Neutrophil (primary cell): Measurements from ENCODE around the gene DUS1L.

Experiments
- H3K27ac ChIP-seq: fragments of 200-600 bp; sonication (generic); 2 replicates; pipeline ENCODE4 v1.5.1; 2016; ENCODE audit warnings: mild to moderate bottlenecking, moderate library complexity
- H3K27me3 ChIP-seq: fragments of 200-600 bp; sonication (generic); 2 replicates; pipeline ENCODE4 v1.6.0; 2016; ENCODE audit warnings: mild to moderate bottlenecking
- H3K36me3 ChIP-seq: fragments of 200-600 bp; sonication (generic); 2 replicates; pipeline ENCODE4 v1.5.1; 2017
- H3K4me1 ChIP-seq, 2 experiments: fragments of 200-600 bp in 1 of 2; sonication (generic) in 1 of 2; 1 replicate in 1 of 2; 2 replicates in 1 of 2; pipeline versions ENCODE4 v1.5.1 to v1.6.1; 2013 to 2016; ENCODE audit warnings: low read depth in 1 of 2, low read length in 1 of 2, mild to moderate bottlenecking in 1 of 2, moderate library complexity in 1 of 2; ENCODE audit not compliant: control insufficient read depth in 1 of 2, insufficient read depth in 1 of 2
- H3K4me3 ChIP-seq, 2 experiments: fragments of 200-600 bp in 1 of 2; sonication (generic) in 1 of 2; 1 replicate in 1 of 2; 2 replicates in 1 of 2; pipeline ENCODE4 v1.5.1; 2013 to 2016; ENCODE audit warnings: low read depth in 1 of 2, low read length in 1 of 2, mild to moderate bottlenecking in 1 of 2, moderate library complexity in 1 of 2
- H3K9me3 ChIP-seq: fragments of 200-600 bp; sonication (generic); 2 replicates; pipeline ENCODE4 v1.5.1; 2016
- TF ChIP-seq, protein P1 (sequence below): fragments of 200-600 bp; sonication (generic); IDR thresholded peaks from 2 replicates; pipeline ENCODE4 v1.5.1; 2016; ENCODE audit warnings: antibody characterized with exemption

DUS1L gene

DNA sequence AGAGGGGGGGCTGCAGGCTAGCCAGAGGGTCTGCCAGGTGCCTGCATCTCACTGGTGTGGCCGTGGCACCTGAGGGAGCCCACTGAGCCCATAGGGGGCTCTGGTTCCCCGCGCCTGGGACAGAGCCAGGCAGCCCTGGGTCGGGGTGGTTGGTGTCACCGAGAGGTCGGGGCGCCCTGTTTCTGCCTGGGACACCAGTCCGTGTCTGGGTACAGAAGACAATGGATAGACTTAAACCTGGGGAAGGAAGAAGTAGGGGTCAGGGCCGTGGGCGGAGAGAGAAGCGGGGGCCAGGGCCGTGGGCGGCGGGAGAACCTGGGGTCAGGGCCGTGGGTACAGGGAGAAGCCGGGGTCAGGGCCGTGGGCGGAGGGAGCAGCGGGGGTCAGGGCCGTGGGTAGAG is 17.0 kb downstream of the DUS1L start:
- TF ChIP-seq, protein P1, sequence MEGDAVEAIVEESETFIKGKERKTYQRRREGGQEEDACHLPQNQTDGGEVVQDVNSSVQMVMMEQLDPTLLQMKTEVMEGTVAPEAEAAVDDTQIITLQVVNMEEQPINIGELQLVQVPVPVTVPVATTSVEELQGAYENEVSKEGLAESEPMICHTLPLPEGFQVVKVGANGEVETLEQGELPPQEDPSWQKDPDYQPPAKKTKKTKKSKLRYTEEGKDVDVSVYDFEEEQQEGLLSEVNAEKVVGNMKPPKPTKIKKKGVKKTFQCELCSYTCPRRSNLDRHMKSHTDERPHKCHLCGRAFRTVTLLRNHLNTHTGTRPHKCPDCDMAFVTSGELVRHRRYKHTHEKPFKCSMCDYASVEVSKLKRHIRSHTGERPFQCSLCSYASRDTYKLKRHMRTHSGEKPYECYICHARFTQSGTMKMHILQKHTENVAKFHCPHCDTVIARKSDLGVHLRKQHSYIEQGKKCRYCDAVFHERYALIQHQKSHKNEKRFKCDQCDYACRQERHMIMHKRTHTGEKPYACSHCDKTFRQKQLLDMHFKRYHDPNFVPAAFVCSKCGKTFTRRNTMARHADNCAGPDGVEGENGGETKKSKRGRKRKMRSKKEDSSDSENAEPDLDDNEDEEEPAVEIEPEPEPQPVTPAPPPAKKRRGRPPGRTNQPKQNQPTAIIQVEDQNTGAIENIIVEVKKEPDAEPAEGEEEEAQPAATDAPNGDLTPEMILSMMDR = no peak
- no peaks in the 10 kb centered on the region for H3K27me3 ChIP-seq
- H3K9me3 ChIP-seq = no peaks in the 10 kb centered on the region
- H3K27ac ChIP-seq = no peak overlapping the region
- H3K4me1 ChIP-seq = peaks cover 15 to 21% of the 10 kb centered on the region in 2 experiments
- H3K36me3 ChIP-seq = peaks cover 34% of the 10 kb centered on the region
- no peak overlapping the region for H3K4me3 ChIP-seq

DNA sequence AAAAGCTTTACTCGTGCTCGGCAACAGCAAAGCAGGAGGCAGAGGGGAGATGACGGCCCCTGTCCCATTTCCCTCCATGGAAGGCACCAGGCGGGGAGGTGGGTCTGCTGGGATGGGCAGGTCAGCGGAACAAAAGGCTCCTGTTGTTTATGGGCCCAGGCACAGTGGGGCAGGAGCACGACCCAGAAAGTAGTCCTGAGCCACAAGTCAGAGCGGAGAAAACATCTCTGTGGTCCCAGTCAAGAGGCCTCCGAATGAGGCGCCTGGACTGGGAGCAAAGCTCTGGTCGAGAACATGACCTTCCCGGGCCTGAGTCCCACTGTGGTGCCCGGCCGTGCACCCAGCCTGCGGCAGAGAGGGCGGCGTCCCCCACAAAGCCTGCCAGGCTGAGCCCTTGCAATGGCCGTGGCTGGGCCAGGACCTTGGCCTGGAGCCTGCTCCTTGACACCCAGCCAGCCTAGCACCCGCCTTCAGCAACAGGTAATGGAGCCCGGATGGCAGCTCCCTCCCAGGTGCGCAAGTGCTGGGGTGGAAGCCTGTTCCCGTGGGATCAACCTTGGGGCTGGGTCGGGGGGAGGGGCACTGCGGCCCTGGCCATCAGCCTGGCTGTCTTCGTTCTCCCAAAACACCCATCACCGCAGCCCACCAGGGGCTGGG is 17.6 kb downstream of the DUS1L start:
- H3K4me1 ChIP-seq = peaks cover 15 to 19% of the 10 kb centered on the region in 2 experiments
- no peak overlapping the region for H3K27ac ChIP-seq
- TF ChIP-seq, protein P1 = no peak
- H3K36me3 ChIP-seq = peaks cover 34% of the 10 kb centered on the region
- H3K9me3 ChIP-seq = no peaks in the 10 kb centered on the region
- no peaks in the 10 kb centered on the region for H3K27me3 ChIP-seq
- no peak overlapping the region for H3K4me3 ChIP-seq

DNA sequence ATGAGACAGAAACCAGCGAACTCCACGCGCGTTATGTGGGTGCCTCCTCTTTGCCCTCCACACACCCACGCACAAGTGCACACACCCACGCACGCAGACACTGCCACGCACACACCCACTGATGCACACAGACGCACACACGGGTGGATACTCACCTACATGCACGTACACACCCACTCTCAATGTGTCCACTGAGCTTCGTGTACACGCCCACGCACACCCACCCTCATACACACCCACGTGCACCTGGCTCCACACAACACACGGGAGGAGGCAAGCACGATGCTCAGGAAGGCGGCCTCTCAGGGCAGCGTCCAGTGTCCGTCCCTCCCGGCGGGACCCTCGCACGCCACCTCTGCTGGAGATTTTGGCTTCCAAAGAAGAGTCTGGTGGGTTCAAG is 18.2 kb downstream of the DUS1L start:
- H3K4me3 ChIP-seq = no peak overlapping the region
- peaks cover 34% of the 10 kb centered on the region for H3K36me3 ChIP-seq
- H3K4me1 ChIP-seq = peaks cover 10 to 12% of the 10 kb centered on the region in 2 experiments
- H3K27ac ChIP-seq = no peak overlapping the region
- H3K9me3 ChIP-seq = no peaks in the 10 kb centered on the region
- H3K27me3 ChIP-seq = no peaks in the 10 kb centered on the region
- TF ChIP-seq, protein P1 = no peak

DNA sequence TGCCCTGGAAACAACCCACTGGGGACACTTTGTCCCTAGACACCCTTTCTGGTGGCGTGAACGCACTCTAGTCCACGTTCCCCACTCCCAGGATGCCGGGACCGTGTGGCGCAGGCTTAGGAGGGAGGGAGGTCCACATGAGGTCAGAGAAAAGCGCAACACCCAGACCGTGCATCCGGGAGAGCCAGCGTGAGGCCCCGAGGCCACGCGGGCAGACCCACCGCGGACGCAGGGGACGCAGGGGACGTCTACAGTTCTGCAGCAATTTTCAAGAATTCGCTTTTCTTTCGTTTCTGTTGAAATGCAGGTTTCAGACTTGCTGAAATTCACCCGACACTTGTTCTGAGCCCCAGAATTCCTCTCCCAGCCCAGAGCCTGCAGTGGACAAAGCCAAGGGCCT is 18.7 kb downstream of the DUS1L start:
- Histone ChIP-seq H3K9me3 (no peaks in the 10 kb centered on the region), H3K27ac (no peak overlapping the region), H3K4me3 (no peak overlapping the region), H3K4me1 (peaks cover 6 to 8% of the 10 kb centered on the region in 2 experiments), H3K27me3 (no peaks in the 10 kb centered on the region), H3K36me3 (peaks cover 34% of the 10 kb centered on the region)
- TF ChIP-seq, protein P1 = no peak

DNA sequence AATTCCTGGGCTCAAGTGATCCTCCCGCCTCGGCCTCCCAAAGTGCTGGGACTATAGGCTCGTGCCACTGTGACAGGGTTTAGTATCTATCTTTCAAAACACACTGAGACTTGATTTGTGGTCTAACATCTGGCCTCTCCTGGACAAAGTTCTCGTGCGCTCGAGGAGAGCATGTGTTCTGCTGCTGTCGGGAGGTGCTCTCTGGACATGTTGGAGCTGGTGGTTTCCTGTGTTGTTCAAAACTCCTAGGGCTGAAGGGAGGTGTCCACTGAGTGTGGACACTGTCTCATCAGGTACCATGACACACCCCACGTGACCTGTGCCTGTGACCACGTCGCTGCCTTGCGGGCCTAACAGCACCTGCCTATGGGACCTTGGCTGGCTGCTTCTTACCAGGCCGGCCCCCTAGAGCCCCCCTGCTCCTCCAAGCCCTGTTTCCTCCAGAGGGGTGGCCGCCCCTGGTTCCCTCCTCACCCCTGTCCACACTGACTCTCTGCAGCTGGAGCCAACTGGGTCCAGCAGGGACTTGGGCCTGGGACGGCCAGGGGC is 19.6 kb downstream of the DUS1L start:
- TF ChIP-seq, protein P1 = no peak
- Histone ChIP-seq H3K9me3 (no peaks in the 10 kb centered on the region), H3K4me3 (no peak overlapping the region), H3K27ac (no peak overlapping the region), H3K36me3 (peaks cover 34% of the 10 kb centered on the region), H3K4me1 (peaks cover 6% of the 10 kb centered on the region in 2 experiments), H3K27me3 (no peaks in the 10 kb centered on the region)
